K562 (cell line): ENCODE measurements around the gene TJP3. TPM values are rescaled to one million over a fixed set of nuclear protein-coding genes. Genes with fewer than 3 reads are reported as not detected.

Experiments
- ADNP ChIP-seq: fragments of 200-800 bp; sonication (Bioruptor generic); IDR thresholded peaks from 2 replicates; pipeline ENCODE4 v1.6.1; 2016; ENCODE audit warnings: missing genetic modification characterization, missing compliant biosample characterization
- BCOR ChIP-seq: fragments of 450-650 bp; IDR thresholded peaks from 2 replicates; pipeline ENCODE4 v1.6.1; 2016
- CEBPG ChIP-seq, 3 experiments: fragments of 200-800 bp in 1 of 3; sonication (Bioruptor generic) in 1 of 3; sonication (generic) in 1 of 3; formaldehyde crosslinking in 1 of 3; IDR thresholded peaks in 2 of 3; conservative IDR thresholded peaks in 1 of 3; 2 replicates each; pipeline versions ENCODE4 v1.6.1 to v1.8.0; 2016 to 2022; ENCODE audit warnings: missing compliant biosample characterization in 2 of 3, missing genetic modification characterization in 2 of 3, mild to moderate bottlenecking in 1 of 3, missing genetic modification reagents in 1 of 3
- HDAC2 ChIP-seq: fragments of 450-650 bp; IDR thresholded peaks from 2 replicates; pipeline ENCODE4 v1.6.1; 2016; ENCODE audit warnings: mild to moderate bottlenecking
- VEZF1 ChIP-seq: fragments of 200-800 bp; sonication (Bioruptor generic); IDR thresholded peaks from 2 replicates; pipeline ENCODE4 v1.6.1; 2017; ENCODE audit warnings: missing genetic modification characterization, missing compliant biosample characterization
- ZBTB34 ChIP-seq: fragments of 250-450 bp; sonication (Bioruptor Pico); IDR thresholded peaks from 2 replicates; pipeline ENCODE4 v1.8.0; 2021; ENCODE audit warnings: mild to moderate bottlenecking, moderate library complexity
- polyA plus RNA-seq, 8 experiments: library from polyadenylated mRNA; depleted of rRNA in 4 of 8; stranded (reverse) in 5 of 8; unstranded in 3 of 8; fragments of >200 nt; fragmentation: Nextera tagmentation in 2 of 8; fragmentation: Illumina TruSeq in 1 of 8; extraction: Ambion mirVana in 2 of 8; extraction: Trizol in 1 of 8; gene quantifications; 2 replicates each; pipeline versions ENCODE4 v1.2.1 to v1.2.3, GENCODE V29; 2011 to 2014; ENCODE audit warnings: inconsistent platforms in 1 of 8, missing spikeins in 1 of 8
- total RNA-seq, 7 experiments: library from RNA; depleted of rRNA in 6 of 7; stranded (reverse); fragments of >200 nt in 6 of 7; fragmentation: Illumina TruSeq in 2 of 7; extraction: Trizol in 2 of 7; gene quantifications; 2 replicates each; pipeline versions ENCODE4 v1.2.1 to v1.2.3, GENCODE V29; 2011 to 2021; ENCODE audit warnings: low replicate concordance in 1 of 7

The TJP3 gene
- total and polyA plus RNA-seq, 9 of the 15 experiments (the other 6 are each of a cell fraction or from before 2014, with no cell fraction given) = 0.11 to 2.4 (median 0.57) TPM; not detected in 1

- TF ChIP-seq HDAC2 (peak; percentile 74; the same call in 1 of the 2 replicates), ZBTB34 (CRISPR knock-in tag) (no peak), VEZF1 (CRISPR knock-in tag) (peak; percentile 77), BCOR (peak; percentile 97), ADNP (peak; percentile 71; the same call in 1 of the 2 replicates), CEBPG (CRISPR knock-in tag; IDR thresholded peaks at IDR 0.05) (no peak), CEBPG (tag; conservative IDR thresholded peaks at IDR 0.05 in 1 of 2, IDR thresholded peaks at IDR 0.05 in 1 of 2) (no peak)
These were observed 24.7 kb upstream of the TJP3 start (continued) for GRCh38 chr19:3683405-3684053.
